ENCODE results near the gene SPON2.

SPON2 gene

GRCh38 chr4:1171311-1172227 lies 814 bp downstream of the SPON2 start:
- no peak for DNase-seq

GRCh38 chr4:1170976-1171310 lies 1.4 kb downstream of the SPON2 start:
- no peak for DNase-seq

GRCh38 chr4:1170156-1170975 lies 2.0 kb downstream of the SPON2 start:
- DNase-seq = no peak

- no peak for DNase-seq
These were observed 2.7 kb downstream of the SPON2 start for GRCh38 chr4:1169691-1170096.

GRCh38 chr4:1169171-1169671 lies 3.2 kb downstream of the SPON2 start:
- DNase-seq = no peak

GRCh38 chr4:1168191-1169101 lies 3.9 kb downstream of the SPON2 start:
- DNase-seq = no peak

- peak; percentile 89 for DNase-seq
These were observed 5.0 kb downstream of the SPON2 start for GRCh38 chr4:1167244-1167949.

- no peak for DNase-seq
These were observed 5.7 kb downstream of the SPON2 start for GRCh38 chr4:1166509-1167243.

GRCh38 chr4:1164956-1165545 lies 7.3 kb downstream of the SPON2 start:
- no peak for DNase-seq

- DNase-seq = no peak
These were observed 7.9 kb downstream of the SPON2 start for GRCh38 chr4:1164444-1164843.

GRCh38 chr4:1164040-1164439 lies 8.3 kb downstream of the SPON2 start:
- no peak for DNase-seq

GRCh38 chr4:1160351-1160750 lies 12.0 kb downstream of the SPON2 start:
- DNase-seq = no peak

- no peak for DNase-seq
These were observed 16.3 kb downstream of the SPON2 start for GRCh38 chr4:1156069-1156468.

GRCh38 chr4:1155314-1155713 lies 17.1 kb downstream of the SPON2 start:
- DNase-seq = no peak

GRCh38 chr4:1154523-1155182 lies 17.7 kb downstream of the SPON2 start:
- no peak for DNase-seq

GRCh38 chr4:1154126-1154522 lies 18.3 kb downstream of the SPON2 start:
- no peak for DNase-seq

- DNase-seq = no peak
These were observed 18.8 kb downstream of the SPON2 start for GRCh38 chr4:1153567-1154090.

GRCh38 chr4:1152290-1152689 lies 20.1 kb downstream of the SPON2 start:
- DNase-seq = no peak

- DNase-seq = no peak
These were observed 20.8 kb downstream of the SPON2 start for GRCh38 chr4:1151541-1151940.

- DNase-seq = no peak
These were observed 21.5 kb downstream of the SPON2 start for GRCh38 chr4:1150875-1151274.
